Fibroblast of upper back skin (primary cell): ENCODE results near the gene FOXK2.

Source experiments
- DNase-seq: peaks from one replicate; pipeline ENCODE4 v3.0.0-alpha.2; 2013

The FOXK2 gene

GRCh38 chr17:82611140-82612058 lies 91.9 kb downstream of the FOXK2 start:
- DNase-seq: peak; percentile 70

- no peak for DNase-seq
Observed at GRCh38 chr17:82613283-82614094, 94.0 kb downstream of the FOXK2 start.

- DNase-seq: no peak
Observed at GRCh38 chr17:82614095-82614631, 94.6 kb downstream of the FOXK2 start.

- DNase-seq: no peak
Observed at GRCh38 chr17:82615084-82616020, 95.8 kb downstream of the FOXK2 start.

- DNase-seq: no peak
Observed at GRCh38 chr17:82616021-82616711, 96.6 kb downstream of the FOXK2 start.

GRCh38 chr17:82619211-82619610 lies 99.7 kb downstream of the FOXK2 start:
- DNase-seq: no peak

- DNase-seq: no peak
Observed at GRCh38 chr17:82619641-82620040, 100.1 kb downstream of the FOXK2 start.

GRCh38 chr17:82623707-82624106 lies 104.2 kb downstream of the FOXK2 start:
- no peak for DNase-seq

GRCh38 chr17:82627405-82627804 lies 107.9 kb downstream of the FOXK2 start:
- DNase-seq: no peak

- DNase-seq: no peak
Observed at GRCh38 chr17:82629748-82630147, 110.2 kb downstream of the FOXK2 start.

GRCh38 chr17:82630212-82630611 lies 110.7 kb downstream of the FOXK2 start:
- no peak for DNase-seq

GRCh38 chr17:82631544-82631943 lies 112.0 kb downstream of the FOXK2 start:
- no peak for DNase-seq

GRCh38 chr17:82632451-82632850 lies 112.9 kb downstream of the FOXK2 start:
- no peak for DNase-seq

GRCh38 chr17:82633343-82633742 lies 113.8 kb downstream of the FOXK2 start:
- DNase-seq: no peak

GRCh38 chr17:82636626-82637598 lies 117.4 kb downstream of the FOXK2 start:
- DNase-seq: no peak

GRCh38 chr17:82638183-82638773 lies 118.7 kb downstream of the FOXK2 start:
- DNase-seq: peak; percentile 11

- no peak for DNase-seq
Observed at GRCh38 chr17:82639628-82640027, 120.1 kb downstream of the FOXK2 start.

- DNase-seq: no peak
Observed at GRCh38 chr17:82640036-82640435, 120.5 kb downstream of the FOXK2 start.

- DNase-seq: no peak
Observed at GRCh38 chr17:82642022-82642421, 122.5 kb downstream of the FOXK2 start.

- DNase-seq: no peak
Observed at GRCh38 chr17:82644148-82644547, 124.6 kb downstream of the FOXK2 start.
